22Rv1 (cell line): ENCODE measurements around the gene UBE2E2.

Source experiments
- H3K27ac ChIP-seq: fragments of 450-650 bp; 2 replicates; pipeline ENCODE4 v1.5.1; 2017
- CTCF ChIP-seq: fragments of 450-650 bp; IDR thresholded peaks from 2 replicates; pipeline ENCODE4 v1.5.1; 2017; ENCODE audit warnings: mild to moderate bottlenecking
- ZFX ChIP-seq: fragments of 450-650 bp; IDR thresholded peaks from 2 replicates; pipeline ENCODE4 v1.6.1; 2017; ENCODE audit warnings: antibody characterized with exemption, borderline replicate concordance

The UBE2E2 gene

GRCh38 chr3:23565041-23565775 lies 362.1 kb downstream of the UBE2E2 start:
- no peak overlapping the region for H3K27ac ChIP-seq
- TF ChIP-seq CTCF (no peak), ZFX (no peak)

DNA sequence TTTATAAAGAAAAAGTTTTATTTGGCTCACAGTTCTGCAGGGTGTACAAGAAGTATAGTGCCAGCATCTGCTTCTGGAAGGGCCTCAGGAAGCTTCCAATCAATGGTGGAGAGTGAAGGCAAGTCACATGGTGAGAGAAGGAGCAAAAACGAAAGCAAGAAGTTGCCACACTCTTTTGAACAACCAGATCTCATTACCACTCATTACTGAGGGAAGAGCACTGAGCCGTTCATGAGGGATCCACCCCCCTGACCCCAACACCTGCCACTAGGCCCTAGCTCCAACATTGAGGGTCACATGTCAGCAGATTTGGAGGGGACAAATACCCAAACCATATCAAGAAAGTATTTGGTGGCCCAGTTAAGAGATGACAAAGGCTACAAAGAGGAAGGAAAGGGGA lies 363.4 kb downstream of the UBE2E2 start:
- TF ChIP-seq ZFX = no peak
- TF ChIP-seq CTCF = no peak
- no peak overlapping the region for H3K27ac ChIP-seq

GRCh38 chr3:23567917-23568316 lies 364.8 kb downstream of the UBE2E2 start:
- H3K27ac ChIP-seq = no peak overlapping the region
- TF ChIP-seq CTCF = no peak

- TF ChIP-seq CTCF (no peak), ZFX (no peak)
- no peak overlapping the region for H3K27ac ChIP-seq
Measured at GRCh38 chr3:23573827-23574226, 370.7 kb downstream of the UBE2E2 start.

DNA sequence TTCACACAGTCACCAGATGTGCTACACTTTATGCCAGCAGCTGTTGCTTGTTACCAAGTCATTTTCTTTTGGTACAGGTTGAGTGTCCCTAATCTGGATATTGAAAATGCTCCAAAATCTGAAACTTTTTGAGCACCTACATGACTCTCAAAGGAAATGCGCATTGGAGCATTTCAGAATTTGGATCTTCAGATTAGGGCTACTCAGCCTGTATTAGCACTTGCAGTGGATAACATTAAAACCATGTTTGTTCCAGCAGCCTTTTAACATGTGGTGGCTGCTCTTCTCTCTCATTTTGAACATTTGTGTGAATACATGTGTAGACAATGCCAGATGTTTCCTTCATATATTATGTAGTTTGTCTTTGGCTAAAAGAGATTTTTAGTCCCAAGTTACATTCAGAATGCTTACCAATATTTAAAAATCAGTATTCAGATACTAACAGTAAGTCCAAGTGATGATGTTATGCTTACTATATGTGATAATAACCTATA lies 371.7 kb downstream of the UBE2E2 start:
- no peak for TF ChIP-seq CTCF
- TF ChIP-seq ZFX = no peak
- 0 out of 2 replicates have a peak overlapping the region, but pooled peaks have one; percentile 67 for H3K27ac ChIP-seq

GRCh38 chr3:23575697-23576096 lies 372.6 kb downstream of the UBE2E2 start:
- H3K27ac ChIP-seq = peak overlapping the region; percentile 67
- TF ChIP-seq ZFX = no peak
- no peak for TF ChIP-seq CTCF

GRCh38 chr3:23576379-23576959 lies 373.3 kb downstream of the UBE2E2 start:
- TF ChIP-seq CTCF (no peak), ZFX (no peak)
- H3K27ac ChIP-seq = peak overlapping the region; percentile 67
